Stimulated activated CD4-positive, alpha-beta T cell treated with anti-CD3 and anti-CD28 coated beads, TNF-alpha, amount 100 ng/mL, for 4 hours (primary cell): ENCODE measurements around the gene FAM76B.

ENCODE experiments used
- DNase-seq, 3 experiments: peaks; one replicate each; pipeline ENCODE4 v3.0.0-alpha.2; 2020; ENCODE audit warnings: low read depth in 3 of 3

Gene FAM76B

DNA sequence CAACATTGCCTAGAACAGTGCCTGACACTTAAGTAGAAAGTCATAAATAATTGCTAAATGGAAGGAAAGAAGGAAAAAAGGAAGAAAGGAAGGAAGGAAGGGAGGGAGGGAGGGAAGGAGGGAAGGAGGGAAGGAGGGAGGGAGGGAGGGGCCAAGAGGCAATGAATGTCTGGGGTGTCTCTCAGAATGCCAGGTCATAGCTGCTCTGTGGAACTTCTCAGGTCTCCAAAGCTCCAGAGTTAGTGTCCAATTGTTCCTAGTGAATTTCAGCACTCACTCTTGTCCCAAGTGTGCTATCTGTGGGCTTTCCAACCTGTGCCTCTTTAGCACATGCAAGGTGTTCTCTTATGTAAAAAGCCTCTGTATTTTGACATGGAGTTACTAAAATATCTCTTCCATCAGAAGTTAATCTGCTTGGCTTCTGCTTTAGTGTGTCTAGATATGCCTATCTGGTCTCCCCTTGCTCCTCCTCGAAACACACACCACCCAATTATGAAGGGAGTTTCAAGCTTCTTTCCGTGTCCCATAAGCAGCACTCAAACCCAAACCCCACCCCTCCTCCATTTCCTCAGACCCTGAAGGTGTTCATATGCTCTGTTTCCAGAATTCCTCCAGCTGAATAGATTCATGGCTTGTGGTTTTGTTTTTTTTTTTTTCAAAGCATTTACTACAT, 56.5 kb downstream of the FAM76B start:
- no peak for DNase-seq

- no peak for DNase-seq
Measured at GRCh38 chr11:95729462-95729861, 60.1 kb downstream of the FAM76B start.

GRCh38 chr11:95728790-95729189, 60.8 kb downstream of the FAM76B start:
- DNase-seq, result no peak

DNA sequence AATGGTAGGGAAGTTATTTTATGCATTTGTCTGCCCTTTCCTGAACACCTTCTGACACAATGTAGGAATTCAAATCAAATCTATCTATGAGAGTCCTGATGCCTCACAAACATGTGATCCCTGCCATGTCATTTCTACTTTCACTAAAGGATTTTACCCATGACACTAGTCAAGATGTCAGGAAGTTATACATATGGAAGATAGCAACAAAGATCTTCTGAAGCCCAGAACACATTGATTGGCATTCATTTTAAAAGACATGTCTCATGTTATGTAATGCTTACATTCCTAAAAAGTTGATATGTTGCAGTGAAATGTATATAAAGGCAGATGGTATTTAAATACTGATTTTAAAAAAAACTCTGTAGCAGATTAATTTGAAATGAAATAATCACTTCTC, 61.5 kb downstream of the FAM76B start:
- DNase-seq, result no peak

GRCh38 chr11:95727620-95728019, 62.0 kb downstream of the FAM76B start:
- no peak for DNase-seq

DNA sequence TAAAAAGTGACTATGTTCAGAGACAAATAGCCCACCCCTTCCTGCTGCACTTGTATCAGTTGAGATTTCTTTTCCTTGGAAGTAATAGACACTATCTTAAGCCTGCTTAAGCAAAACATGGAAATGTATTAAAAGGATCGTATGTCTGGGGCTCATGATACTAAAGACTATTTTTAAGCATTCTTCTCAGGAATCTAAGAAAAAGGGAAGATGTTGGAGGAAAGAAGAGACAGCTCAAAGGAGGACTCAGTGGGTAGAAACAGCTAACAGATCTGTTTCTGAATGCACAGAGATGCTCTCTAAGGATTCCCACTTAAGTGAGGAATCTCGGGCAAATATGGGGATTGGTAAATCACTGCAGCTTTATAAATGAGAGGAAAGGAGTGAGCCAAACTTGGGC, 62.5 kb downstream of the FAM76B start:
- DNase-seq, result no peak

DNA sequence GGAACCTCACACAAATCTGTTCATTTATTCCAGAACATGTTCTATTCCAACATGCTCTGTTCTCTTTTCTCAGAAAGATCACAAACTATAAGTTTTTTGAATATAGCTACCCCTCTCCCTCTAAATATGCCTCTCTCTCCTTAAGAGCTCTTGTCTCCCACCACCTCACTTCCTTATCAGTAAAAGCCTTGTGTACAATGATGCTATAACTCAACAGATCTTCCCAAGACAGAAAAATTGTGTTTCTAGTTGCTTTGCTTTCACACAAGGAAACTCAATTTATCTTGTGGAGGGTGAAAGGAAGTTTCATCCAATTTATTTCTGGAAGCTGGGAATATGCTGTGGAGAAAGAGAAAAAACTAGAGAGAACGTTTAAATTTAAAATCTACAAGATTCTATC, 64.4 kb downstream of the FAM76B start:
- no peak for DNase-seq

DNA sequence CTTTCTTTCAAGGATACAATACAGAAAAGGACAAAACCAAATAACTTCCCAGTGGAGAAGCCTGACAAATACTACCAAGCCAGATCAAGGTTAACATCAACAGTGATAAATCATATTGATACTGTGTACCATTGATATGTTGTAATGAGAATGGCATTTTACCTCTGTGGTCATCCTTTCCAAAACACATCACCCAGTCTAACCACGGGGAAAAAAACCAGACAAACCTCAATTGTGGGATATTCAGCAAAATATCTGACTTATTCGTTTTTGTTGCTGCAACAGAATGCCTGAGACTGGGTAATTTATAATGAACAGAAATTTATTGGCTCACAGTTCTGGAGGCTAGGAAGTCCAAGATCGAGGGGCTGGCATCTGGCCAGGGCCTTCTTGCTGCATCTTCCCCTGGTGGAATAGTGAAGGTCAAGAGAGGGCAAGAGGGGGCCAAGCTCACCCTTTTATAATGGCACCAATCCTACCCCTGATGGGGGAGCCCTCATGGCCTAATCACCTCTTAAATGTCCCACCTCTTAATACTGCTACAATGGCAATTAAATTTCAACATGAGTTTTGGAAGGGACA, 66.1 kb downstream of the FAM76B start:
- no peak for DNase-seq

- no peak for DNase-seq
Measured at GRCh38 chr11:95720195-95720594, 69.4 kb downstream of the FAM76B start.
